Esophagus muscularis mucosa (tissue), 3 donors: ENCODE results near the gene ALG1.

Experiments
- POLR2A ChIP-seq: fragments of 450-650 bp; IDR thresholded peaks from one replicate; pipeline ENCODE4 v1.6.1; 2017; ENCODE audit warnings: antibody characterized with exemption, moderate library complexity, mild to moderate bottlenecking, low read depth
- TF ChIP-seq, protein P1 (sequence below), 3 experiments: fragments of 200-600 bp in 2 of 3; fragments of 450-650 bp in 1 of 3; sonication (generic) in 2 of 3; IDR thresholded peaks; one replicate each; pipeline ENCODE4 v1.5.1; 2017 to 2019; ENCODE audit warnings: antibody characterized with exemption in 3 of 3, mild to moderate bottlenecking in 2 of 3, moderate library complexity in 1 of 3

DNA sequence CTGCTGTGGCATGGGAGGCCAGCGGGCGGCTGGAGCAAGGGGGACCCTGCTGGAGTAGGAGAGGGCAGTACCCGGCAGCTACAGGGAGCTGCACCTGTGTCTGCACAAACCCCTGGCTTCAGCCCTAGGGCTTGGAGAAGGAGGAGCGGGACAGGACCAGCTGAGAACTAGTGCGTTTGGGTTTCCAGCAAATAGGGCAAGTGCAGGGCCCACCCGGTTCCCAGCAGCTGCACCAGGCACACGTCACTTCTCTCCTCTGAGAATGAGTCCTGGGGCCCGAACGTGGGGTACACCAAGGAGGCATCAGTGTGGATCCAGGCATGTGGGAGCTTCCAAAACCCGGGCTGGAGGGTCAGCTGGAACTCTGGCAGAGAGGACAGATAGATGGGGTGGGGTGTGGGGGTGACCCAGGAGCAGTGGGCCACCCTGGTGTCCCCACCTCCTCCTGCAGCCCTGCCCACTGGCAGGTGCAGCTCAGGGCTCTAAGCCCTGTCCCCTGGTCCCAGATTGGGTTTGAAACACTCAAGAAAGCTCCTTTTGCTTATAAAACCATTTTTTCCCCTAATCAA is 11.5 kb upstream of the ALG1 start:
- TF ChIP-seq, protein P1, sequence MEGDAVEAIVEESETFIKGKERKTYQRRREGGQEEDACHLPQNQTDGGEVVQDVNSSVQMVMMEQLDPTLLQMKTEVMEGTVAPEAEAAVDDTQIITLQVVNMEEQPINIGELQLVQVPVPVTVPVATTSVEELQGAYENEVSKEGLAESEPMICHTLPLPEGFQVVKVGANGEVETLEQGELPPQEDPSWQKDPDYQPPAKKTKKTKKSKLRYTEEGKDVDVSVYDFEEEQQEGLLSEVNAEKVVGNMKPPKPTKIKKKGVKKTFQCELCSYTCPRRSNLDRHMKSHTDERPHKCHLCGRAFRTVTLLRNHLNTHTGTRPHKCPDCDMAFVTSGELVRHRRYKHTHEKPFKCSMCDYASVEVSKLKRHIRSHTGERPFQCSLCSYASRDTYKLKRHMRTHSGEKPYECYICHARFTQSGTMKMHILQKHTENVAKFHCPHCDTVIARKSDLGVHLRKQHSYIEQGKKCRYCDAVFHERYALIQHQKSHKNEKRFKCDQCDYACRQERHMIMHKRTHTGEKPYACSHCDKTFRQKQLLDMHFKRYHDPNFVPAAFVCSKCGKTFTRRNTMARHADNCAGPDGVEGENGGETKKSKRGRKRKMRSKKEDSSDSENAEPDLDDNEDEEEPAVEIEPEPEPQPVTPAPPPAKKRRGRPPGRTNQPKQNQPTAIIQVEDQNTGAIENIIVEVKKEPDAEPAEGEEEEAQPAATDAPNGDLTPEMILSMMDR (IDR thresholded peaks at IDR 0.05): no peak
- TF ChIP-seq POLR2A: no peak
